ENCODE data around the gene ESD.
"Not testable (repeated sequence)": the region's sequence is repeated elsewhere in the genome, so short reads cannot be mapped to it uniquely, and the experiment has no call there.

ESD gene

GRCh38 chr13:46757640-46758039, 39.3 kb downstream of the ESD start:
- H3K4me1 Mint-ChIP-seq, result peaks cover 27% of the 10 kb centered on the region
- H3K4me3 Mint-ChIP-seq, result no peak overlapping the region
- no peaks in the 10 kb centered on the region for H3K9me3 Mint-ChIP-seq
- TF ChIP-seq CTCF (IDR thresholded peaks at IDR 0.05), result no peak
- no peak for DNase-seq
- H3K27me3 Mint-ChIP-seq (ENCODE audit: low read depth, poor library complexity), result no peaks in the 10 kb centered on the region
- peak overlapping the region; percentile 29 for H3K27ac Mint-ChIP-seq
- H3K36me3 Mint-ChIP-seq (ENCODE audit: low read depth), result no peaks in the 10 kb centered on the region

DNA sequence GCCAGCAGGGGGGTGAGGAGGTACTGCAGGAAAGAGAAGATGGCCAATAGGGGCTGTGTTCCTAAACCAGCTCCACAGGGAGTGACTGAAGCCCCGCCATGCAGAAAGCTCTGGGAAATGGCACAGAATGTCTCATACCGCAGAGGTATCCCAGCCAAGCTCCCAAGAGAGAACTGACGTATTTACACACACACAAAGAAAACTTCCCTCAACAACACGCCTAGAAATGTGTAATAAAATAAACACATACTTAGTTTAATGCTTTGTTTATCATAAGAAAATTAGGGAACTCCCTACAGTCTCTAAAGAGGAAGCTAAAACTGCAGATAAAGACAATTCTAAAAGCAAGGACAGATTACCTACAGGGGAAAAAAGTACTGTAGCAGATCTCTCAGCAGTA, 40.0 kb downstream of the ESD start:
- H3K9me3 Mint-ChIP-seq, result no peaks in the 10 kb centered on the region
- no peak for DNase-seq
- peaks cover 27% of the 10 kb centered on the region for H3K4me1 Mint-ChIP-seq
- no peak overlapping the region for H3K4me3 Mint-ChIP-seq
- H3K27me3 Mint-ChIP-seq (ENCODE audit: low read depth, poor library complexity), result peaks cover 2% of the 10 kb centered on the region
- TF ChIP-seq CTCF (IDR thresholded peaks at IDR 0.05), result no peak
- H3K27ac Mint-ChIP-seq, result no peak overlapping the region
- H3K36me3 Mint-ChIP-seq (ENCODE audit: low read depth), result peaks cover 3% of the 10 kb centered on the region

GRCh38 chr13:46755508-46755907, 41.5 kb downstream of the ESD start:
- not testable (repeated sequence) for DNase-seq; H3K9me3 Mint-ChIP-seq; H3K27ac Mint-ChIP-seq; H3K27me3 Mint-ChIP-seq (ENCODE audit: low read depth, poor library complexity); H3K4me3 Mint-ChIP-seq
- H3K4me1 Mint-ChIP-seq, result peaks cover 23% of the 10 kb centered on the region
- peaks cover 18% of the 10 kb centered on the region for H3K36me3 Mint-ChIP-seq (ENCODE audit: low read depth)

DNA sequence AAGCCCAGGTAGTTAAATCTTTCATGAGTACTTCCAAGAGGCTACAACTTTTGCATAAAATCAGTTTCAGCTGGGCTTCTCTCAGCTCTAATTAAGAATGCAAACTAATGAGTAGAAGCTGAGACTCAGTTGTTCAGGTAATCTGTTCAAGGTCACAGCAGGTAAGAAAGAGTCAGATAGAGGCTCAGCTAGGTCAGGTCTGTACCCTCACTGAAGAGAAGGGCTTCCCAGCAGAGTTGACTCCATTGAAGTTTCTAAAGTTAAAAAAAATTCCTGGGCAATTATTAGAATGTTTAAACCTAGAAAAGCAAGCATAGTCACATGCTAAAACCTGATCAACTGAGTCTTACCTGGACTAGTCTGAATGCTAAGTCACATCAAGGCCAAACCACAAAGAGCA, 42.1 kb downstream of the ESD start:
- peaks cover 24% of the 10 kb centered on the region for H3K4me1 Mint-ChIP-seq
- no peak overlapping the region for H3K27ac Mint-ChIP-seq
- DNase-seq, result no peak
- H3K27me3 Mint-ChIP-seq (ENCODE audit: low read depth, poor library complexity), result peaks cover 5% of the 10 kb centered on the region
- no peak for TF ChIP-seq CTCF (IDR thresholded peaks at IDR 0.05)
- peaks cover 23% of the 10 kb centered on the region for H3K36me3 Mint-ChIP-seq (ENCODE audit: low read depth)
- no peak overlapping the region for H3K4me3 Mint-ChIP-seq
- H3K9me3 Mint-ChIP-seq, result no peaks in the 10 kb centered on the region

DNA sequence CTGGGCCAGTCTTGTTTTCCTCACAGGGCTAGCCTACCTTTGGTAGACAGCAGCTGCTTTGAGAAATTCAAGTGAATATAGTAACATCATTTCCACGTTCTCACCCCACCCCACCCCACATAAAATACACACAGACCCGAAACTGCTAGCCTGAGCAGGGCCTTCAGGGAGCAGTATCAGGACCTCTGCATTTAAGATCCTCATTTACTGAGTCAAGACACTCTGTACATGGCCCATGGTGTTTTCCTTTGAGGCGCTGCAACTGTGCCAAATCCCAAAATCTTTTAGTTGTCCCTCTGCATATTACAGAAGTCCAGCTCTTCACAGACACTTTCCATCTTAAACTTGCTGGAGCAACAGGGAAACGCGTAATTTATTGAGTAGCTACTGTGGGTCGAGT, 43.0 kb downstream of the ESD start:
- Mint-ChIP-seq H3K4me3 (no peak overlapping the region), H3K36me3 (ENCODE audit: low read depth) (peaks cover 25% of the 10 kb centered on the region), H3K9me3 (no peaks in the 10 kb centered on the region), H3K27me3 (ENCODE audit: low read depth, poor library complexity) (peaks cover 5% of the 10 kb centered on the region), H3K27ac (peak overlapping the region; percentile 68), H3K4me1 (peaks cover 25% of the 10 kb centered on the region)
- DNase-seq, result no peak
- TF ChIP-seq CTCF (IDR thresholded peaks at IDR 0.05), result no peak

- H3K9me3 Mint-ChIP-seq, result no peaks in the 10 kb centered on the region
- H3K4me1 Mint-ChIP-seq, result peaks cover 22% of the 10 kb centered on the region
- H3K4me3 Mint-ChIP-seq, result no peak overlapping the region
- peaks cover 33% of the 10 kb centered on the region for H3K36me3 Mint-ChIP-seq (ENCODE audit: low read depth)
- TF ChIP-seq CTCF (IDR thresholded peaks at IDR 0.05), result no peak
- peaks cover 5% of the 10 kb centered on the region for H3K27me3 Mint-ChIP-seq (ENCODE audit: low read depth, poor library complexity)
- H3K27ac Mint-ChIP-seq, result no peak overlapping the region
- DNase-seq, result no peak
These were observed 43.8 kb downstream of the ESD start for GRCh38 chr13:46753137-46753536.

All from nephron progenitor cell (in vitro differentiated cells).